Adrenal gland (tissue), 12 donors: Measurements from ENCODE around the gene SIAH3. TPM values are rescaled to one million over a fixed set of nuclear protein-coding genes. Genes with fewer than 3 reads are reported as not detected.

Source experiments
- DNase-seq, 7 donors: peaks; one replicate each; pipeline ENCODE4 v3.0.0-alpha.2; 2019 to 2020
- H3K27ac ChIP-seq, 5 donors: fragments of 200-600 bp; sonication (generic) in 4 of 5; 1 replicate in 3 of 5; 2 replicates in 2 of 5; pipeline versions ENCODE4 v1.5.1 to v1.8.0; 2016 to 2020; ENCODE audit warnings: mild to moderate bottlenecking in 1 of 5
- H3K27me3 ChIP-seq: fragments of 200-600 bp; 2 replicates; pipeline ENCODE4 v1.8.0; 2021
- H3K36me3 ChIP-seq, 2 donors: fragments of 200-600 bp; replicated peaks in 1 of 2; 1 replicate in 1 of 2; 2 replicates in 1 of 2; pipeline versions ENCODE4 v1.5.1 to v1.8.0; 2018 to 2022
- H3K4me1 ChIP-seq, 2 donors: fragments of 200-600 bp; replicated peaks in 1 of 2; 1 replicate in 1 of 2; 2 replicates in 1 of 2; pipeline versions ENCODE4 v1.5.1 to v1.8.0; 2018 to 2021
- H3K4me3 ChIP-seq, 4 donors: fragments of 200-600 bp; sonication (generic) in 3 of 4; one replicate each; pipeline ENCODE4 v1.5.1; 2016 to 2018
- H3K9me3 ChIP-seq, 3 donors: fragments of 200-600 bp; sonication (generic) in 1 of 3; replicated peaks in 1 of 3; 1 replicate in 2 of 3; 2 replicates in 1 of 3; pipeline versions ENCODE4 v1.5.1 to v1.8.0; 2016 to 2021
- POLR2A ChIP-seq, 2 donors: fragments of 450-650 bp; IDR thresholded peaks; one replicate each; pipeline ENCODE4 v1.6.1; 2017; ENCODE audit warnings: antibody characterized with exemption in 2 of 2, mild to moderate bottlenecking in 2 of 2, moderate library complexity in 1 of 2
- WGBS, 4 donors: extraction: QIAGEN DNeasy Blood & Tissue Kit in 2 of 4; methylation state at CpG; one replicate each; pipeline versions ENCODE4 v1.1.5 to v1.1.7; 2013 to 2017; 5-methylcytosine and 5-hydroxymethylcytosine counted together
- intact Hi-C, 2 donors: fragments of 100-400 bp; cut with DNase I; formaldehyde crosslinking; loops; one replicate each; pipeline versions ENCODE4 v1.14.1 to v1.15.0; 2022 to 2023
- polyA plus RNA-seq, 3 donors: library from polyadenylated mRNA; stranded (reverse); fragments of 200-250 nt in 2 of 3; fragments of 350-450 nt in 1 of 3; fragmentation: Illumina TruSeq in 1 of 3; extraction: RNeasy Lipid Tissue Mini Kit (QIAGEN cat#74804) in 1 of 3; gene quantifications; one replicate each; pipeline ENCODE4 v1.2.3, GENCODE V29; 2013 to 2014
- total RNA-seq, 9 donors: library from RNA; depleted of rRNA in 4 of 9; stranded (reverse); fragments of >200 nt in 4 of 9; fragments of 120-200 nt in 1 of 9; fragmentation: NEBNext Ultra II Directional in 1 of 9; extraction: Animal tissue kit (Norgen Biotek cat#: 25700) in 1 of 9; gene quantifications; one replicate each; pipeline versions ENCODE4 v1.1.0 to v1.2.4, GENCODE V29; 2013 to 2023
- TF ChIP-seq, protein P1 (sequence below), 6 experiments: fragments of 450-650 bp in 4 of 6; fragments of 200-600 bp in 2 of 6; sonication (generic) in 1 of 6; IDR thresholded peaks; 1 replicate in 5 of 6; 2 replicates in 1 of 6; pipeline versions ENCODE4 v1.5.1 to v1.8.0; 2016 to 2021; ENCODE audit warnings: antibody characterized with exemption in 6 of 6, mild to moderate bottlenecking in 2 of 6, moderate library complexity in 1 of 6
- donor health status: healthy with polysubstance abuse.
- donor health status: Bipolar disorder and iron deficiency.
- donor health status: DM: yes; HTN: yes; CAD: no.
- donor health status: DM: no; HTN: no; CAD: no.
- donor health status: DM: no; HTN: no; CAD: no.
- donor health status: DM: yes; HTN: yes; CAD: no.

Gene SIAH3
- total and polyA plus RNA-seq, 12 donors: 0.03 to 0.64 (median 0.24) TPM

DNA sequence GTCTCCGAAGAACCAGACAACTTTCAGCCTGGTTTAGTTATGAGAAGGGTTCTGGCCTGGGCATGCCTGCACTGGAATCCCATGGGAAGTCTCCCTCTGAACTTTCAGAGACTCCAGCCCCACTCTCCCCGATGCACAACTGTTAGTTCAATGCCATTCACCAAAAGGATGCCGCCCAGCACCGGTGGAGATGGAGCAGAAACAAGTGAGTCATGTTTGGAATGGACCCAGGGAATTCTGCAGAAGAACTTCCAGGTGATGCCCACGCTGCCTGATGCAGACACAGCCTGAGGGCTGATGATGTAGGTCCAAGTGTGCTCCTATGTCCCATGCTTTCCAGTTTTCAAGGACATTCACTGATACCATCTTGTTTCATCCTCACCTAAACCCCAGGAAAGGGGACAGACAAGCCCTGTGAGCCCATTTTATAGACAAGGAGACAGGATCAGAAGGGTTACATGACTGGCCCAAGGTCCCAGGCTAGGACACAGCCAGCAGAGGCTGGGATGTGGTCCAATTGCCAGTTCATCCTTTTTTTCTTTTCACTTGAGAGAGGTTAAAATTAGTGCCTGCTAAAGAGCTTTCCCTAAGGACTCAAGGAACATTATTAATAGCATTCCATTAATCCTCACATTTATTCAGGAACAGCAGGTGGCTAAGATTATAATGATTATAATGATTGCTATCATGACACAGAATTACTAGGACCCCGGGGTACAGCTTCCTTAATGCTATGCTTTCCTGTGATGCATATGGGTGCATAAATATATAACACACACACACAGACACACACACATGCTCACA, 39.5 kb downstream of the SIAH3 start:
- peak in 1 of 7 donors; percentile 27 for DNase-seq
- WGBS, 4 donors: 57 to 72% (median 59%) methylated on average over 6 of the region's 6 CpGs

DNA sequence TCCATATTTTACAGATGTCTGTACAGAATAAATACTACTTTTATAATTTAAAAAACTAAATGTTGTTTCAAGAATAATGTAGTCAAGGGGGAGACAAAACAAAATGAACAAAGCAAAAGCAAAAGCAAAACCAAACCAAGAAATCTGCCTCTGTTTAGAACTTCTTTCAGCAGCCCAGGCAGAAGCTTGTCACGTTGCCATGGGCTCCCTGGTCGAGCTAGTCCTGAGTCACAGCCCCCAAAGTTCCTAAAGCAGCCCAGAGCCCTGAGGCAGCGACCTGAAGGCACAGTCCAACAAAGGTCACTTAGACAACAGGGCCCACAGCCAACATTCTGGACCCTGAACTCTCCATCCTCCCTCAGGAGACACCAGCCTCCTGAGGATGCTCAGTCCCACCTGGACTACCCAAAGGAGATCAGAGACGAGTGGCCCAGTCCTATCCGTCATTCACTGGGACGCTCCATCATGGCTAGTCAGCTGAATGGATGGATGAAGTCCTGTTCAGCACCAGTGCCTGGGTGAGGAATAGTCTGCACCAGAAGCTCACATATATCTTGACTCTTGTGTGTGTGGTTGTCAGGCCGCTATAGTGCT, 41.7 kb downstream of the SIAH3 start:
- Histone ChIP-seq H3K4me1 (no peaks in the 10 kb centered on the region), H3K9me3 (no peaks in the 10 kb centered on the region), H3K27me3 (no peaks in the 10 kb centered on the region), H3K36me3 (no peaks in the 10 kb centered on the region), H3K4me3 (no peak overlapping the region), H3K27ac (no peak overlapping the region)
- no peak for TF ChIP-seq POLR2A (IDR thresholded peaks at IDR 0.05)
- TF ChIP-seq, protein P1, sequence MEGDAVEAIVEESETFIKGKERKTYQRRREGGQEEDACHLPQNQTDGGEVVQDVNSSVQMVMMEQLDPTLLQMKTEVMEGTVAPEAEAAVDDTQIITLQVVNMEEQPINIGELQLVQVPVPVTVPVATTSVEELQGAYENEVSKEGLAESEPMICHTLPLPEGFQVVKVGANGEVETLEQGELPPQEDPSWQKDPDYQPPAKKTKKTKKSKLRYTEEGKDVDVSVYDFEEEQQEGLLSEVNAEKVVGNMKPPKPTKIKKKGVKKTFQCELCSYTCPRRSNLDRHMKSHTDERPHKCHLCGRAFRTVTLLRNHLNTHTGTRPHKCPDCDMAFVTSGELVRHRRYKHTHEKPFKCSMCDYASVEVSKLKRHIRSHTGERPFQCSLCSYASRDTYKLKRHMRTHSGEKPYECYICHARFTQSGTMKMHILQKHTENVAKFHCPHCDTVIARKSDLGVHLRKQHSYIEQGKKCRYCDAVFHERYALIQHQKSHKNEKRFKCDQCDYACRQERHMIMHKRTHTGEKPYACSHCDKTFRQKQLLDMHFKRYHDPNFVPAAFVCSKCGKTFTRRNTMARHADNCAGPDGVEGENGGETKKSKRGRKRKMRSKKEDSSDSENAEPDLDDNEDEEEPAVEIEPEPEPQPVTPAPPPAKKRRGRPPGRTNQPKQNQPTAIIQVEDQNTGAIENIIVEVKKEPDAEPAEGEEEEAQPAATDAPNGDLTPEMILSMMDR (IDR thresholded peaks at IDR 0.05): no peak
- intact Hi-C loops: loop anchor here (10.0 kb wide), 1 partner anchor 315 kb away; no protein-coding TSS in a partner anchor
- WGBS, 4 donors: 58 to 71% (median 68%) methylated on average over 6 to 7 of the region's 7 CpGs
- no peak for DNase-seq

More for the DNA sequence above, 39.5 kb downstream of the SIAH3 start:
- Histone ChIP-seq H3K4me3 (no peak overlapping the region), H3K27ac (no peak overlapping the region), H3K36me3 (no peaks in the 10 kb centered on the region), H3K27me3 (no peaks in the 10 kb centered on the region), H3K4me1 (no peaks in the 10 kb centered on the region), H3K9me3 (no peaks in the 10 kb centered on the region)
- TF ChIP-seq POLR2A (IDR thresholded peaks at IDR 0.05): no peak
- TF ChIP-seq, protein P1 (IDR thresholded peaks at IDR 0.05): no peak
- intact Hi-C loops: loop anchor here (10.0 kb wide), 1 partner anchor 313 kb away; no protein-coding TSS in a partner anchor

DNA sequence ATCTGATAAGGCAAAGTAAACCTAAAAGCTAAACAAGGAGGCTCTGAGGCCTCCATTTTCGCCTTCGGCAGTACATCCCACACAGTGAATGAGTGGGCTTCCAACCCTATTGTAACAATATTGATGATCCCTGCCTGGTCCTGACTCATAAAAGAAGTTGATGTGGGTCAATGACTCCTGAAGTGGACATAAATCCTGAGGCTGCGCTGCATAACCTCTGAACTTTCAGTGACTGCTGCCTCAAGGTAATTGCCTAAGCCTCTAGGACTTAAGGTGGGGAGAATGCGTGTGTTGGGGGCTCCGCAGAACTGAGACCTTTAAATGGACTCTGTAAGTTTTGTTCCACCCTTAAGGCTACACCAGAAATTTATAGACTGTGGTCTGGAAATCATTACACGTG, 42.6 kb downstream of the SIAH3 start:
- no peaks in the 10 kb centered on the region for H3K36me3 ChIP-seq
- intact Hi-C loops: no loop called here
- no peaks in the 10 kb centered on the region for H3K27me3 ChIP-seq
- H3K9me3 ChIP-seq: no peaks in the 10 kb centered on the region
- WGBS, 4 donors: 82 to 95% (median 91%) methylated on average over 6 of the region's 6 CpGs
- DNase-seq: no peak
- no peak overlapping the region for H3K4me3 ChIP-seq
- H3K27ac ChIP-seq: no peak overlapping the region
- no peaks in the 10 kb centered on the region for H3K4me1 ChIP-seq
- TF ChIP-seq POLR2A (IDR thresholded peaks at IDR 0.05): no peak
- TF ChIP-seq, protein P1 (IDR thresholded peaks at IDR 0.05): no peak

DNA sequence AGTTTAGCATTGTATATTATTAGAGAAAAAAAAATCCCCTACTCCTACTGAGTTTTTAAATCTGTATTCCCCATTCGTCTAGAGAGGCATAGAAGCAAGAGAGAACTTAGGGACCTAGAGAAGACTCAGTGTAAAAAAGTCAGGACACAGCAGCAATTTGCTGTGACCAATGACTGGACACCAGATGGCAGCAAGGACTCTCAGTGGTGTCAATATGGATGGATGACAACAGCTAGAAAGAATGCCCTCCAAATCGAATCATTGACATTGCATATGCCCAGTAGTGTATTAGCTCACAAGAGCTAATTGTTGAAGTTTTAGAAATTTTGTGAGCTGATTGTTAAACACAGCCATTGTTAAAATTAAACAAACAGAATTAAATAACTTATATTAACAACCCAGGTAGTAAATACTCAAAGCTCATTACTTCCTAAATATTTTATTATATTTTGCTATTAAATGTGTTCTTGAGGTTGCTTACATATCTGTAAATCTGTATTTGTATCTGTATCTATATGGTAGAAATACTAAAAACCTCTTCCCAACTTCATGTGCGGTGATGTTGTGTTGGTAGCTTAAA, 43.9 kb downstream of the SIAH3 start:
- H3K4me3 ChIP-seq: no peak overlapping the region
- no peaks in the 10 kb centered on the region for H3K27me3 ChIP-seq
- TF ChIP-seq, protein P1 (IDR thresholded peaks at IDR 0.05): peak; percentile 28 to 78 (median 64)
- no peak for TF ChIP-seq POLR2A (IDR thresholded peaks at IDR 0.05)
- intact Hi-C loops: no loop called here
- H3K9me3 ChIP-seq: no peaks in the 10 kb centered on the region
- peak; percentile 45 to 78 (median 58) for DNase-seq
- H3K4me1 ChIP-seq: no peaks in the 10 kb centered on the region
- H3K36me3 ChIP-seq: no peaks in the 10 kb centered on the region
- 35 to 45% (median 43%) methylated on average over 3 of the region's 3 CpGs for WGBS, 4 donors
- no peak overlapping the region for H3K27ac ChIP-seq
